Measurements from ENCODE around the gene POLQ. TPM values are rescaled to one million over a fixed set of nuclear protein-coding genes. Genes with fewer than 3 reads are reported as not detected.
"Not testable (repeated sequence)": the region's sequence is repeated elsewhere in the genome, so short reads cannot be mapped to it uniquely, and the experiment has no call there.

The POLQ gene
- total and polyA plus RNA-seq, 2 of the 8 experiments (the other 6 are each of a cell fraction or from before 2014, with no cell fraction given) = 3.6 to 15.3 TPM

- H2BK5ac ChIP-seq (ENCODE audit: low read depth, low read length); H3K4me2 ChIP-seq (ENCODE audit: insufficient read depth in 1 of 2, low read depth in 2 of 2, low read length in 2 of 2); H2AFZ ChIP-seq (ENCODE audit: low read length); H3K4me1 ChIP-seq (replicated peaks in 1 of 4; ENCODE audit: control insufficient read depth in 3 of 4, insufficient read depth in 4 of 4, low read length in 3 of 4); H3K36me3 ChIP-seq (ENCODE audit: control insufficient read depth in 2 of 4, insufficient read depth in 4 of 4, low read length in 3 of 4); H2BK120ac ChIP-seq (replicated peaks; ENCODE audit: low read depth, low read length); H3K27ac ChIP-seq (ENCODE audit: low read depth, low read length); H3K9ac ChIP-seq (replicated peaks in 1 of 4; ENCODE audit: extremely low read depth in 1 of 4, low read depth in 3 of 4, low read length in 3 of 4); H4K20me1 ChIP-seq (replicated peaks in 1 of 2; ENCODE audit: control insufficient read depth in 1 of 2, insufficient read depth in 2 of 2, low read length in 2 of 2); H4K8ac ChIP-seq (ENCODE audit: extremely low read depth, insufficient read depth, low read length); DNase-seq (ENCODE audit: low read depth in 1 of 2, low spot score in 2 of 2); CTCF ChIA-PET (ENCODE audit: partially characterized antibody); H2BK20ac ChIP-seq (ENCODE audit: low read length); H3K9me3 ChIP-seq (ENCODE audit: insufficient read depth in 2 of 2, low read depth in 1 of 2, low read length in 1 of 2); FAIRE-seq; H3K79me1 ChIP-seq (ENCODE audit: low read depth, low read length); H3K18ac ChIP-seq (ENCODE audit: extremely low read depth, low read length); H3K23me2 ChIP-seq (ENCODE audit: low read depth, low read length); POLR2A ChIA-PET (ENCODE audit: partially characterized antibody); H2BK12ac ChIP-seq (ENCODE audit: low read depth, low read length); H4K5ac ChIP-seq (ENCODE audit: insufficient read length, low read depth, low read length); H4K91ac ChIP-seq (replicated peaks; ENCODE audit: insufficient read length, low read length); H3K79me2 ChIP-seq (ENCODE audit: control insufficient read depth in 1 of 2, insufficient read depth in 2 of 2, low read length in 2 of 2); H3K14ac ChIP-seq (ENCODE audit: insufficient read length); H3K23ac ChIP-seq (ENCODE audit: insufficient read length); H2BK15ac ChIP-seq (ENCODE audit: low read length); H3K4me3 ChIP-seq (ENCODE audit: extremely low read depth in 1 of 4, insufficient read depth in 2 of 4, low read depth in 3 of 4, low read length in 4 of 4); H3K56ac ChIP-seq (replicated peaks; ENCODE audit: insufficient read length, low read depth, low read length); H2AK5ac ChIP-seq (ENCODE audit: low read depth, low read length); H3K27me3 ChIP-seq (replicated peaks in 1 of 4; ENCODE audit: control insufficient read depth in 3 of 4, extremely low read depth in 1 of 4, insufficient read depth in 3 of 4, low read length in 3 of 4); H3K4ac ChIP-seq (replicated peaks; ENCODE audit: insufficient read length, low read depth, low read length): not testable (repeated sequence)
- 89% methylated on average over 3 of the region's 3 CpGs; no CpG with 5 or more reads in 1 of the 2 experiments for WGBS, 2 experiments (ENCODE audit: extremely low coverage in 1 of 2, insufficient coverage in 1 of 2, insufficient read length in 1 of 2, insufficient replicate concordance in 2 of 2, low coverage in 1 of 2, low lambda C conversion rate in 2 of 2, missing lambda C conversion rate in 1 of 2)
These were observed 157.5 kb downstream of the POLQ start for GRCh38 chr3:121388308-121388707.

Other genes starting within 250 kb of the POLQ start
- not detected in 2 replicates for gene ARGFX, start 22.0 kb upstream of the POLQ start, total RNA-seq (2021; fragmentation: NEBNext Ultra II Directional; extraction: Animal tissue kit (Norgen Biotek cat#: 25700))
- gene ARGFX, start 22.0 kb upstream of the POLQ start, polyA plus RNA-seq (2011; rRNA removed) = not detected in 2 replicates
- 0.06 TPM in 1 of 2 replicates, not detected in the other for gene FBXO40, start 47.4 kb upstream of the POLQ start, total RNA-seq (2021; fragmentation: NEBNext Ultra II Directional; extraction: Animal tissue kit (Norgen Biotek cat#: 25700))
- 0.03 and 0.05 TPM in 2 replicates for gene FBXO40, start 47.4 kb upstream of the POLQ start, polyA plus RNA-seq (2011; rRNA removed)
- gene HCLS1, start 114.9 kb upstream of the POLQ start, total RNA-seq (2021; fragmentation: NEBNext Ultra II Directional; extraction: Animal tissue kit (Norgen Biotek cat#: 25700)) = 0.86 and 1.3 TPM in 2 replicates
- gene HCLS1, start 114.9 kb upstream of the POLQ start, polyA plus RNA-seq (2011; rRNA removed) = 0.46 and 0.53 TPM in 2 replicates
- gene GOLGB1, start 203.8 kb upstream of the POLQ start, total RNA-seq (2021; fragmentation: NEBNext Ultra II Directional; extraction: Animal tissue kit (Norgen Biotek cat#: 25700)) = 27.3 and 28.5 TPM in 2 replicates
- gene GOLGB1, start 203.8 kb upstream of the POLQ start, polyA plus RNA-seq (2011; rRNA removed) = 3.9 and 5.9 TPM in 2 replicates